Measurements from ENCODE around the gene OR51B2.
"Not testable (repeated sequence)": the region's sequence is repeated elsewhere in the genome, so short reads cannot be mapped to it uniquely, and the experiment has no call there.

OR51B2 gene

DNA sequence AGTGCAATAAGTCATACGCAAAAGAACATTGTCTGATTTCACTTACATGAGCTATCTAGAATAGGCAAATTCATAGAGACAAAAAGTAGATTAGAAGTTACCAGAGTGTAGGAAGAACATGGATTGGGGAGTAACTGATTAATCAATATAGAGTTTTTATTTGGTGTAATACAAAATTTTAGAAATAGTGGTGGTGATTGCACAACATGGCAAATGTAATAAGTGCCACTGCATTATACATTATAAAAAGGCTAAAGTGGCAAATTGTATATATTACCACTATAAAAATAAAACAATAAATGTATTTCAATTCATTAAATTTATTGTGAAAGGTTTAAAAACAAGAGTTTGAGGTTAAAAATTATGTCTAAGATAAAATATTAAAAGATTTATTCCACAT is 13.7 kb downstream of the OR51B2 start:
- no peak for DNase-seq

GRCh38 chr11:5307256-5308019 is 16.7 kb downstream of the OR51B2 start:
- no peak for DNase-seq

- DNase-seq = no peak
Observed at GRCh38 chr11:5304046-5304445, 20.1 kb downstream of the OR51B2 start.

DNA sequence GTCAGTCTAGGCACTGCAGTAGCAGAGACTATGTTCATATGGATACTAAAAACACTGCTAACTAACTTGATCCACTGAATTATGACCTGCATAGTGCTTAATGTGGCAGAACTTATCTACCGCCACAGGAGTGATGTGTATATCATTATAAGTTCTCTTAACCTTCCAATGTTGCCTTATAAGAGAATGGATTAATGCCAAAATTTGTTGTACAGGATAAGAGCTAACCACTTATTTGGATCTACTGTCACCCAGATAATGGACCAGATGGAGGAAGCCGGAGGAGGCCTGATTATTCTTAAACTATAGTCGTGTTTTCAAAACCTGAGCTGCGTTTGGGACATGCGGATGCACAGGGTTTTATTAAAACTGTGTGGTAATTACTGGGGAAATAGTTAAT is 20.5 kb downstream of the OR51B2 start:
- peak in 1 of 14 donors; percentile 14 for DNase-seq

DNA sequence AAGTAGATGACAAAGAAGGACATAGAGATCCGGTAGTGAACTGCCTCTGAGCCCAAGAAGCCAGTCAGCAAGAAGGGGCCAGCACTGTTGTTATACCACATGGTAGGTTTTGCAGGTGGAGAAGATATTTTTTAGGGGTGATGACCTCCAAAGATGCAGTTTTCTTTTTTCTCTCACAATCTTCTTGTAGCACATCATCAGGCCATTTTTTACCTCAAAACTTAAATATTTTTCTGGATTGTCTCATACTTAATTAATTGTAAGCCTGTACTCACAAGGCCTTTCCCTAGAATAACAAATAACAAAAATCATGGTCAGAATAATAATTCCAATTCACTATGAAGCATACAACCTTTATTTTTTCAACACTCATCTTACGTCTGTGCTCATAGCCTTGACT is 22.3 kb downstream of the OR51B2 start, which contains the start of gene OR51B4:
Gene OR51B4, minus strand, starts transcription at position 101 of the 400 bp plus-strand sequence. Its CDS starts 0 bp downstream, at position 101.
- DNase-seq = no peak

GRCh38 chr11:5300251-5300650 is 23.8 kb downstream of the OR51B2 start:
- no peak for DNase-seq

GRCh38 chr11:5298451-5298850 is 25.6 kb downstream of the OR51B2 start:
- DNase-seq = no peak

- DNase-seq = no peak
Observed at GRCh38 chr11:5297721-5298323, 26.3 kb downstream of the OR51B2 start.

DNA sequence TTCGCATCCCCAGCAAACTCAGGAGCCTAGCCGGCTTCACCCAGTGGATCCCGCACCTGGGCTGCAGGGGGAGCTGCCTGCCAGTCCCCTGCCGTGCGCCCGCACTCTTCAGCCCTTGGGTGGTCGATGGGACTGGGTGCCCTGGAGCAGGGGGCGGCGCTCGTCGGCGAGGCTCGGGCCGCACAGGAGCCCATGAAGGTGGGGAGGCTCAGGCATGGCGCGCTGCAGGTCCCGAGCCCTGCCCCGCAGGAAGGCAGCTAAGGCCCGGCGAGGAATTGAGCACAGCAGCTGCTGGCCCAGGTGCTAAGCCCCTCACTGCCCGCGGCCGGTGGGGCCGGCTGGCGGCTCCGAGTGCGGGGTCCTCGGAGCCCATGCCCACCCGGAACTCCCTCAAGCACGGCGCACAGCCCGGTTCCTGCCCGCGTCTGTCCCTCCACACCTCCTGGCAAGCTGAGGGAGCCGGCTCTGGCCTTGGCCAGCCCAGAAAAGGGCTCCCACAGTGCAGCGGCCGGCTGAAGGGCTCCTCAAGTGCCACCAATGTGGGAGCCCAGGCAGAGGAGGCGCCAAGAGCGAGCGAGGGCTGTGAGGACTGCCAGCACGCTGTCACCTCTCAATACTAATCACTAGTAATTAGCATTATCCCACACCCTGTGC is 29.6 kb downstream of the OR51B2 start:
- not testable (repeated sequence) for DNase-seq

- no peak for DNase-seq
Observed at GRCh38 chr11:5293028-5293427, 31.1 kb downstream of the OR51B2 start.

GRCh38 chr11:5291207-5291838 is 32.8 kb downstream of the OR51B2 start:
- no peak for DNase-seq

DNA sequence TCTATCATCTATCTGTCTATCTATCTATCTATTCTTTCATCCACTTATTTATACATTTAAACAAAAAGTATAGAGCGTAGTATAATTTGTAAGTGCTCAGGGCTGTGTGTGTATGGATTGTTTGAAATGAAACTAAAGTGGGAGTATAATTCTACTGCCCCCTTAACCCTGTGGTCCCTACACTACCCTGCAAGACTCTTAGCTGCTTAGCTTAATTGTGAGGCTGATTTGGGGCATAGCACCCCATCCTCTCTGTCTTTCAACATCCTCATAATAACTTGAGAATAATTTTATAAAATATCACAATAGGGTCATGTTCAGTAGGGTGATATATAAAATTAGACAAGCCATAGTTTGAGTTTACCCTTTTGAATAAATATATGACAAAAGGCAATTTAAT is 34.0 kb downstream of the OR51B2 start:
- DNase-seq = no peak

GRCh38 chr11:5289696-5290095 is 34.4 kb downstream of the OR51B2 start:
- no peak for DNase-seq

DNA sequence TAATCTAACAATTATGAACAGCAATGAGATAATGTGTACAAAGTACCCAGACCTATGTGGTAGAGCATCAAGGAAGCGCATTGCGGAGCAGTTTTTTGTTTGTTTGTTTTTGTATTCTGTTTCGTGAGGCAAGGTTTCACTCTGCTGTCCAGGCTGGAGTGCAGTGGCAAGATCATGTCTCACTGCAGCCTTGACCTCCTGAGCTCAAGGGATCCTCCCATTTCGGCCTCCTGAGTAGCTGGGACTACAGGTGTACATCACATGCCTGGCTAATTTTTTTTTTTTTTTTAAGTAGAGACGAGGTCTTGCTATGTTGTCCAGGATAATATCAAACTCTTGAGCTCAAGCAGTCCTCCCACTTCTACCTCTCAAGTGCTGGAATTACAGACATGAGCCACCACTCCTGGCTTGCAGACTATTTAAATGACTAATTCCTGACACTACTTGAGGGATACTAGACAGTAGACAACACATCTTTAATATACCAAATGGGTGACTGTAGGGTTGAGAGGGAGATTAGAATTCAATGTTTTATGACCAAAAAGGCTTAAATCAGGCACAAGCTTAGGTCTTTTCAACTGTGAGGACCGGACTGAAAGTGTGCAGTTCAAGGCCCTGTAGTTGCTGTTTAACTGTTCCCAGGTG is 35.1 kb downstream of the OR51B2 start:
- DNase-seq = no peak

GRCh38 chr11:5288108-5288905 is 35.8 kb downstream of the OR51B2 start:
- no peak for DNase-seq

DNA sequence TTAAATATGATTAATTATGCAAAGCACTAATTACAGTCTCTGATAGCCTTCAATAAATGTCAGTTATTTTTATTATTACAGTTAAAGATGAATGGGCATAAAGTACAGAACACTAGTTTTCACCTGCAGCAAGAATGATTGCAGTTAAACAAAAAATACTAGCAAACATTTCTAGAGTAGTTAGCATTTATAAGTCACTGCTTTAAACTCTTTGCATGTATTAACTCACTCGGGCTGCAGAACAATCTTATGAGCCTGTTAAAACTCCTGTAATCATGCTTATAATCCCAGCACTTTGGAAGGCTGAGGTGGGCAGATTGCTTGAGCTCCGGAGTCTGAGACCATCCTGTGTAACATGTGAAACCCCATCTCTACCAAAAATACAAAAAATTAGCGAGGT is 37.2 kb downstream of the OR51B2 start:
- DNase-seq = no peak

- no peak for DNase-seq
Observed at GRCh38 chr11:5286351-5286750, 37.7 kb downstream of the OR51B2 start.

DNA sequence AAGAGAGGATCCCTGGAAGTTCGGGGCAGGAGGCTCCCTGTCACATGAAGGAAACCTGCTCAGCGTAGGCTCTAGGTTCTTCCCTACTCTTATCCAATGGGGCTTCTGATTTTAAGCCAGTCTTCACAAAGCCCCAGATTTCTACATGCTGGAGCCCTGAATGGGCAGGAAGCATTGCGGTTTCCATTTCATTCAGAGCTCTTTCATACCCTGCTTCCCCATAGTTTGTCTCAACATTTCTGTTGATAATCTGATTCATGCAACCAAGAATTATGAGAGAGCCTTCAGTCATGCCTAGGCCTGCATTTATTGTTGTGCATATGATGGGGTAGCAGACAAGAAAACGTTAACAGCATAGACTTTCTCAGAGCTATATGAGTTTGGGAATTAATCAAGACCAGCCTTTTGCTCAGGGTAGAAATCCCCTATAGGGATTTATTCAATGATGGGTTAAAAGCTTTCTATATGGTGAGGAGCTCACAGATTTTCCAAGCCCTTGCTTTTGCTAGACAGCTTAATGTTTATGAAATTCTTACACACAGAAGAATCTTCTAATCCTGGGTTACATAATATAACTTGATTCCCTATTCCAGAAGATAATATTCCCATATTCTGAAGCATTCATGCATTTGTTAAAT is 38.3 kb downstream of the OR51B2 start:
- no peak for DNase-seq

- no peak for DNase-seq
Observed at GRCh38 chr11:5284637-5285036, 39.5 kb downstream of the OR51B2 start.

- DNase-seq = no peak
Observed at GRCh38 chr11:5283882-5284281, 40.2 kb downstream of the OR51B2 start.

DNA sequence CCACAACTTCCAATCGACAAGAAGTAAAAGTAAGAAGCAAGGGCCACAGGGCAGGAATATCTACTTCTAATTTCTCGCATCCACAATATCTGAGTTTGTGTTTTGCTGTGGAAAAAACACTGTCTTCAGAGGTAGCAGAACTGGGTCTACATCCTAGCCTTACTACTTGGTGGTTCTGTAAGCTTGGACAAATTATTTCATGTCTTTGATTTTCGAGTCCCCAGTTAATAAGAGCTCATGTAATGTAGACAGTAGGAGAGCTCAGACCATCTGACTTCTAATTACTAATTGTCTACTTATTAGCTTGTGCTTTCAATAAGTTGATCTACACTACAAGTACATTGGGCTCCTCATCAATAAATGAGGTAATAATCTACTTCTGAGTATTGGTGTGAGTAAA is 41.0 kb downstream of the OR51B2 start:
- no peak for DNase-seq

Measured in C1 segment of cervical spinal cord (tissue), 14 donors.